H4 (cell line): ENCODE measurements around the gene ASB16. TPM values are rescaled to one million over a fixed set of nuclear protein-coding genes. Genes with fewer than 3 reads are reported as not detected.
"Not testable (repeated sequence)": the region's sequence is repeated elsewhere in the genome, so short reads cannot be mapped to it uniquely, and the experiment has no call there.

ENCODE experiments used
- DNase-seq: peaks from one replicate; pipeline ENCODE4 v3.0.0-alpha.2; 2015; ENCODE audit warnings: low spot score
- total RNA-seq: library from RNA; depleted of rRNA; stranded (reverse); fragments of >200 nt; shearing (Covaris generic); gene quantifications from 2 replicates; pipeline ENCODE4 v1.2.3, GENCODE V29; 2014; rRNA removed

The ASB16 gene
- not detected in 2 replicates for total RNA-seq

- no peak for DNase-seq
These were observed at the start of gene ASB16 for GRCh38 chr17:44170499-44171201. Gene ASB16, plus strand, starts transcription at chr17:44170704. Its CDS starts 86 bp downstream, at chr17:44170790.

GRCh38 chr17:44120851-44121605 lies 49.5 kb upstream of the ASB16 start:
- DNase-seq: no peak

- no peak for DNase-seq
These were observed 48.3 kb upstream of the ASB16 start for GRCh38 chr17:44121997-44122815.

- no peak for DNase-seq
These were observed 47.6 kb upstream of the ASB16 start for GRCh38 chr17:44122816-44123355.

GRCh38 chr17:44123356-44124117 lies 47.0 kb upstream of the ASB16 start, which contains the start of gene HDAC5:
Gene HDAC5, minus strand, starts transcription at chr17:44123641. Its CDS starts 6,126 bp downstream, at chr17:44117515.
- peak; percentile 88 for DNase-seq

- DNase-seq: no peak
These were observed 46.4 kb upstream of the ASB16 start for GRCh38 chr17:44124118-44124438.

- DNase-seq: no peak
These were observed 42.1 kb upstream of the ASB16 start for GRCh38 chr17:44128383-44128782.

GRCh38 chr17:44130693-44131349 lies 39.7 kb upstream of the ASB16 start:
- DNase-seq: no peak

GRCh38 chr17:44131372-44131771 lies 39.1 kb upstream of the ASB16 start:
- not testable (repeated sequence) for DNase-seq

- no peak for DNase-seq
These were observed 38.2 kb upstream of the ASB16 start for GRCh38 chr17:44132275-44132821.

GRCh38 chr17:44133918-44134476 lies 36.5 kb upstream of the ASB16 start:
- no peak for DNase-seq

GRCh38 chr17:44134752-44135568 lies 35.5 kb upstream of the ASB16 start:
- no peak for DNase-seq

- DNase-seq: peak; percentile 94
These were observed 32.4 kb upstream of the ASB16 start for GRCh38 chr17:44137891-44138709.

- not testable (repeated sequence) for DNase-seq
These were observed 26.6 kb upstream of the ASB16 start for GRCh38 chr17:44143921-44144320.

GRCh38 chr17:44144966-44145739 lies 25.4 kb upstream of the ASB16 start:
- no peak for DNase-seq

GRCh38 chr17:44146375-44147346 lies 23.8 kb upstream of the ASB16 start:
- DNase-seq: no peak
